ENCODE measurements around the gene B4GALNT4. TPM values are rescaled to one million over a fixed set of nuclear protein-coding genes. Genes with fewer than 3 reads are reported as not detected.

The B4GALNT4 gene
- total RNA-seq, 1 donor from 2014 or later, result 1.9 TPM

DNA sequence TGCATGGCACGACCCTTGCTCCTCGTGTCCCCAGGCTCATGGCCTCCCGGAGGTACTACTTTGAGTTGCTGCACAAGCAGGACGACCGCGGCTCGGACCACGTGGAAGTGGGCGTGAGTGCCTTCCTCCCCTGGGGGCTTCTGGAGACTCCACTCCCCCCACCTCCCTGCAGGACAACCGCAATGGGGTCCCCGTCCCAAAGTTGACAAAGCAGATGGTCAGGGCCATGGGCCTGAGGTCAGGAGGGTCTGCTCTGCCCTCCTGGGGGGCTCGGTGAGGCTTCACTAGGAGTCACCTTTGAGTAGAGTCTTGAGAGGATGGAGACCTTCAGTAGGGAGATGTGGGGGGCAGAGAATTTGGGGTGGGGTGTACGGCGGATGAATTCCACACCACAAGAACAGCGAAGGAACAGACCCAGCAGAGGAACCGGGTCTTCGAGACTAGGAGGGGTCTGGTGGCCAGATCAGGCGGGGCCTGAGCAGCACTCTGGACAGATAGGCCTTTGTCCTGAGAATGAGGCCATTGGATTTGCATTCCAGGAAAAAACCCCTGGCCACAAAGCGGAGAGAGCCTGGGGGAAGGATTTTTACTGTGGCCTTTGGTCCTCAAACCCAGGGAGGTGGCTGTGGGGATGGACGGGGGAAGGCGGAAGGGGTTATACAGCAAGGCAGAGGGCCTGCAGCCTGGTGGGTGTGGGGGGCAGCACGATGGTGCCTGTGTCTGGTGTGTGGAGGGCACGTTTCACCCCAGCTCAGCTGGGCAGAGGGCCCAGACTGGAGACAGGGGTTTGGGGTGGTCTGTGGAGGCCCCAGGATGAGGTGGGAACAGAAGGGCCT lies 4.6 kb downstream of the B4GALNT4 start:
- DNase-seq (no peak), ATAC-seq (no peak)
- no peak overlapping the region for H3K4me3 ChIP-seq
- no peak overlapping the region for H3K27ac ChIP-seq
- intact Hi-C loops (cut with DNase I), result no loop called here
- no peaks in the 10 kb centered on the region for H3K4me1 ChIP-seq
- H3K27me3 ChIP-seq, result peaks cover 8% of the 10 kb centered on the region
- TF ChIP-seq, protein P1, sequence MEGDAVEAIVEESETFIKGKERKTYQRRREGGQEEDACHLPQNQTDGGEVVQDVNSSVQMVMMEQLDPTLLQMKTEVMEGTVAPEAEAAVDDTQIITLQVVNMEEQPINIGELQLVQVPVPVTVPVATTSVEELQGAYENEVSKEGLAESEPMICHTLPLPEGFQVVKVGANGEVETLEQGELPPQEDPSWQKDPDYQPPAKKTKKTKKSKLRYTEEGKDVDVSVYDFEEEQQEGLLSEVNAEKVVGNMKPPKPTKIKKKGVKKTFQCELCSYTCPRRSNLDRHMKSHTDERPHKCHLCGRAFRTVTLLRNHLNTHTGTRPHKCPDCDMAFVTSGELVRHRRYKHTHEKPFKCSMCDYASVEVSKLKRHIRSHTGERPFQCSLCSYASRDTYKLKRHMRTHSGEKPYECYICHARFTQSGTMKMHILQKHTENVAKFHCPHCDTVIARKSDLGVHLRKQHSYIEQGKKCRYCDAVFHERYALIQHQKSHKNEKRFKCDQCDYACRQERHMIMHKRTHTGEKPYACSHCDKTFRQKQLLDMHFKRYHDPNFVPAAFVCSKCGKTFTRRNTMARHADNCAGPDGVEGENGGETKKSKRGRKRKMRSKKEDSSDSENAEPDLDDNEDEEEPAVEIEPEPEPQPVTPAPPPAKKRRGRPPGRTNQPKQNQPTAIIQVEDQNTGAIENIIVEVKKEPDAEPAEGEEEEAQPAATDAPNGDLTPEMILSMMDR (IDR thresholded peaks at IDR 0.05), result no peak
- no peaks in the 10 kb centered on the region for H3K9me3 ChIP-seq
- no peaks in the 10 kb centered on the region for H3K36me3 ChIP-seq

DNA sequence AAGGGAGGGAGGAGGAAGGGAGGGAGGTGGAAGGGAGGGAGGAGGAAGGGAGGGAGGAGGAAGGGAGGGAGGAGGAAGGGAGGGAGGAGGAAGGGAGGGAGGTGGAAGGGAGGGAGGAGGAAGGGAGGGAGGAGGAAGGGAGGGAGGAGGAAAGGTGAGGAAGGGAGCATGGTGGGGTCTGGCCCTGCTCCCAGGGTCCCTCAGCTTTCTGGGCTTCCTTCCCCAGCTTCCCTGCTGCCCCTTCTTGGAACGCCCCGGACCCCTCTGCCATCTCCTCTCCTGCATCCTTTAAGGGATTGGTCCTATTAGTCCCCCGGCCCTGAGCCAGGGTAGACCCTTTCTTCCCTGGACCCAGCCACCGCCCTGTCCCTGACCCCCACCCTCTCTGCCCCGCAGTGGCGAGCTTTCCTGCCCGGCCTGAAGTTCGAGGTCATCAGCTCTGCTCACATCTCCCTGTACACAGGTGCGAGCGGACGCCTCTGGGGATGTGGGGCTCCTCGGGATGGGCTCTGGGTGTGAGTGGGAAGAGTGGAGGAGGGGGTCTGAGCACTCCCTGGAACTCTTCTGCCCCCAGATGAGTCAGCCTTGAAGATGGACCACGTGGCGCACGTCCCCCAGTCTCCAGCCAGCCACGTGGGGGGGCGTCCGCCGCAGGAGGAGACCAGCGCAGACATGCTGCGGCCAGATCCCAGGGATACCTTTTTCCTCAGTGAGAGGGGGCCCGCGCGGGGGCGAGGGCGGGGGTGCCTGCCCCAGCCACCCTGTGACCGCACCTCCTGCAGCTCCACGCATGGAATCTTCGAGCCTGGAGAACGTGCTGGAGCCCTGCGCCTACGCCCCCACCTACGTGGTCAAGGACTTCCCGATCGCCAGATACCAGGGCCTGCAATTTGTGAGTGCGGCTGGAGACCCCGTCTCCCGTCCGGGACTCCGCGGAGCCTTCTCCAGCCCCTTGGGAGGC lies 6.0 kb downstream of the B4GALNT4 start:
- H3K4me1 ChIP-seq, result no peaks in the 10 kb centered on the region
- ATAC-seq, result no peak
- TF ChIP-seq, protein P1 (IDR thresholded peaks at IDR 0.05), result no peak
- H3K4me3 ChIP-seq, result no peak overlapping the region
- no peak overlapping the region for H3K27ac ChIP-seq
- no peak for DNase-seq
- no peaks in the 10 kb centered on the region for H3K36me3 ChIP-seq
- no peaks in the 10 kb centered on the region for H3K9me3 ChIP-seq
- intact Hi-C loops (cut with DNase I), result no loop called here
- H3K27me3 ChIP-seq, result peaks cover 4% of the 10 kb centered on the region

DNA sequence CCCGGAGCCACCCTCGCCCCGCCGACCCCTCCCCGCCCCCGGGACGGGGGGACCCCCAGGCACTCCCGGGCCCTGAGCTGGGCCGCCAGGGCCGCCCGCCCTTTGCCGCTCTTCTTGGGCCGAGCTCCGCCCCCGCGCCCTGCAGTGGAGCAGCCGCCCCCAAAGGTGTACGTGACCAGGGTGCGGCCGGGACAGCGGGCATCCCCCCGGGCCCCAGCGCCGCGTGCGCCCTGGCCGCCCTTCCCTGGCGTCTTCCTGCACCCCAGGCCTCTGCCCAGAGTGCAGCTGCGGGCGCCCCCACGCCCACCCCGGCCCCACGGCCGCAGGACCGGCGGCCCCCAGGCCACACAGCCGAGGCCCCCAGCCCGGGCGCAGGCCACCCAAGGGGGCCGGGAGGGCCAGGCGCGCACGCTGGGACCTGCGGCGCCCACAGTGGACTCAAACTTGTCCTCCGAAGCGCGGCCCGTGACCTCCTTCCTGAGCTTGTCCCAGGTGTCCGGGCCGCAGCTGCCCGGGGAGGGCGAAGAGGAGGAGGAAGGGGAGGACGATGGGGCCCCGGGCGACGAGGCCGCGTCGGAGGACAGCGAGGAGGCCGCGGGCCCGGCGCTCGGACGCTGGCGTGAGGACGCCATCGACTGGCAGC lies 7.4 kb downstream of the B4GALNT4 start:
- Histone ChIP-seq H3K27ac (no peak overlapping the region), H3K27me3 (no peaks in the 10 kb centered on the region), H3K9me3 (no peaks in the 10 kb centered on the region), H3K36me3 (no peaks in the 10 kb centered on the region), H3K4me3 (no peak overlapping the region), H3K4me1 (no peaks in the 10 kb centered on the region)
- no peak for ATAC-seq
- intact Hi-C loops (cut with DNase I), result no loop called here
- TF ChIP-seq, protein P1 (IDR thresholded peaks at IDR 0.05), result no peak
- no peak for DNase-seq

DNA sequence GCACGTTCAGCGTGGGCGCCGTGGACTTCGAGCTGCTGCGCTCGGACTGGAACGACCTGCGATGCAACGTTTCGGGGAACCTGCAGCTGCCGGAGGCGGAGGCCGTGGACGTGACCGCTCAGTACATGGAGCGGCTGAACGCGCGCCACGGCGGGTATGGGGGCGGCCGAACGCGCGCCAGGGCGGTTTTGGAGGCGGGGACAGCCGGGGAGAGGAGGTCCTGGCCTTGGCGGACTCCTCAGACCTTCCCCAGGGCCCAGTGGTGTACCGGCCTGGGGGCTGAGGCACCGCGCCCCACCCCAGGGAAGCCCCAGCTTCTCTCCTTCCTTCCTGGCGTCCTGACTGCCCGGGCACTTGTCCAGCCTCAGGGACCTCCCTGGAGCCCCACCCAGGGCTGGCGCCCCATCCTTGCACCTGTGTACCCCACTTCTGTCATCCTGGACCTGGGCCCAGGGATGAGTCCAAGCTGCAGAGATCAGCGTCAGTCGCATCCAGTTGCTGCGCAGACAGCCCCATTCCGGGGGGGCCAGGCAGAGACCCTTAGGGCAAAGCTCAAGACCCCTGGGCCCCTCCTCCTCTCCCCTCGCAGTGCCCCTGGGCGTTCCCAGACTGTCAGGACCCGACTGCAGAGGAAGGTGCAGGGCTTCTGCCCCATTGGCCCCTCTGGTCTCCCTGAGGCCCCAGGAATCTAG lies 8.0 kb downstream of the B4GALNT4 start:
- DNase-seq, result no peak
- intact Hi-C loops (cut with DNase I), result no loop called here
- TF ChIP-seq, protein P1 (IDR thresholded peaks at IDR 0.05), result no peak
- H3K9me3 ChIP-seq, result no peaks in the 10 kb centered on the region
- no peaks in the 10 kb centered on the region for H3K27me3 ChIP-seq
- H3K27ac ChIP-seq, result no peak overlapping the region
- H3K4me3 ChIP-seq, result no peak overlapping the region
- no peak for ATAC-seq
- no peaks in the 10 kb centered on the region for H3K4me1 ChIP-seq
- no peaks in the 10 kb centered on the region for H3K36me3 ChIP-seq

DNA sequence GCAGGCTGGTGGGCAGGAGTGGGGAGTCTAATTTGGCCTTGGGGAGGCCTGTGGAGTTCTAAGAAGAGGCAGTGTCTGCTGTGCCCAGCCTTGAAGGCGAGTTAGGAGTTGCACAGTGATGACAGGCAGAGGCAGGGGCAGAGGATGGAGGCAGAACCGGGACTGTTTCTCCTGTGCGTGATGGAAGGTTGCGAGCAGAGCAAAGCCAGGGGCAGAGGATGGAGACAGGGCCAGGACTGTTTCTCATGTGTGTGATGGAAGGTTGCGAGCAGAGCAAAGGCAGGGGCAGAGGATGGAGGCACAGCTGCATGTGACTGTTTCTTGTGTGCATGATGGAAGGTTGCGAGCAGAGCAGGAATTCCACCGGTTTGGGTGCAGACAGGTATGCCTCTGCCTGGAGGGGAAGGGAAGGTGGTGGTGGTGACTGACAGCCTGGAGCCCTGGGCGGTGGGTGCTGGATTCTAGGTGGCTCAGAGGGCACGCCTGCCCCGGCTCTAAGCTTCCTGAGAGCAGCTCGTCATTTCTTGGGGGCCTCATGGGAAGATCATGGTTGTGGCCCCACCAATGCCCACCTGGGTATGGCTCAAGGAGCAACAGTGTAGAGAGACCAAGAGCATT lies 8.7 kb downstream of the B4GALNT4 start:
- no peak overlapping the region for H3K27ac ChIP-seq
- H3K9me3 ChIP-seq, result no peaks in the 10 kb centered on the region
- H3K36me3 ChIP-seq, result no peaks in the 10 kb centered on the region
- TF ChIP-seq, protein P1 (IDR thresholded peaks at IDR 0.05), result no peak
- no peak for DNase-seq
- no peak for ATAC-seq
- intact Hi-C loops (cut with DNase I), result no loop called here
- H3K4me1 ChIP-seq, result no peaks in the 10 kb centered on the region
- no peak overlapping the region for H3K4me3 ChIP-seq
- H3K27me3 ChIP-seq, result no peaks in the 10 kb centered on the region
